WERI-Rb-1 (cell line): ENCODE results near the gene ZCCHC24.
A peak's percentile ranks its signal among the peaks of the same experiment; 100 is the strongest.

ENCODE experiments used
- DNase-seq: peaks from one replicate; pipeline ENCODE4 v3.0.0-alpha.2; 2020
- H3K27ac ChIP-seq: fragments of 250-450 bp; sonication (Bioruptor Pico); 2 replicates; pipeline ENCODE4 v1.5.1; 2020; ENCODE audit warnings: mild to moderate bottlenecking, moderate library complexity
- H3K27me3 ChIP-seq: fragments of 250-450 bp; sonication (Bioruptor Pico); 2 replicates; pipeline ENCODE4 v1.5.1; 2021; ENCODE audit warnings: mild to moderate bottlenecking, low read depth, moderate library complexity; ENCODE audit not compliant: insufficient read depth, severe bottlenecking
- H3K36me3 ChIP-seq: fragments of 250-450 bp; sonication (Bioruptor Pico); 2 replicates; pipeline ENCODE4 v1.5.1; 2020; ENCODE audit warnings: mild to moderate bottlenecking, moderate library complexity
- H3K4me3 ChIP-seq: 2 replicates; pipeline ENCODE4 v1.5.1; 2011; ENCODE audit warnings: low read depth, mild to moderate bottlenecking, control low read depth, low read length
- H3K9me3 ChIP-seq: fragments of 250-450 bp; sonication (Bioruptor Pico); 2 replicates; pipeline ENCODE4 v1.5.1; 2021; ENCODE audit warnings: mild to moderate bottlenecking, moderate library complexity; ENCODE audit not compliant: severe bottlenecking
- CTCF ChIP-seq: IDR thresholded peaks from 2 replicates; pipeline ENCODE4 v1.5.1; 2011; ENCODE audit warnings: low read depth, mild to moderate bottlenecking, control low read depth, inconsistent platforms, low read length

Gene ZCCHC24

GRCh38 chr10:79358811-79359210 lies 86.6 kb downstream of the ZCCHC24 start:
- Histone ChIP-seq H3K36me3 (peaks cover 26% of the 10 kb centered on the region), H3K27me3 (no peaks in the 10 kb centered on the region), H3K9me3 (no peaks in the 10 kb centered on the region), H3K4me3 (no peak overlapping the region), H3K27ac (no peak overlapping the region)
- no peak for DNase-seq
- TF ChIP-seq CTCF, result no peak

GRCh38 chr10:79357180-79357579 lies 88.2 kb downstream of the ZCCHC24 start:
- no peak for TF ChIP-seq CTCF
- DNase-seq, result peak; percentile 3
- H3K36me3 ChIP-seq, result peaks cover 42% of the 10 kb centered on the region

GRCh38 chr10:79356104-79356503 lies 89.3 kb downstream of the ZCCHC24 start:
- H3K36me3 ChIP-seq, result peaks cover 52% of the 10 kb centered on the region
- peak; percentile 2 for DNase-seq
- H3K27me3 ChIP-seq, result no peaks in the 10 kb centered on the region
- TF ChIP-seq CTCF, result no peak
- H3K9me3 ChIP-seq, result no peaks in the 10 kb centered on the region
- H3K27ac ChIP-seq, result no peak overlapping the region
- H3K4me3 ChIP-seq, result no peak overlapping the region

More at GRCh38 chr10:79357180-79357579, 88.2 kb downstream of the ZCCHC24 start:
- H3K9me3 ChIP-seq, result no peaks in the 10 kb centered on the region
- no peaks in the 10 kb centered on the region for H3K27me3 ChIP-seq
- H3K27ac ChIP-seq, result no peak overlapping the region
- H3K4me3 ChIP-seq, result no peak overlapping the region

- DNase-seq, result no peak
- no peak overlapping the region for H3K27ac ChIP-seq
- no peak overlapping the region for H3K4me3 ChIP-seq
- H3K27me3 ChIP-seq, result no peaks in the 10 kb centered on the region
- H3K9me3 ChIP-seq, result no peaks in the 10 kb centered on the region
- H3K36me3 ChIP-seq, result peaks cover 57% of the 10 kb centered on the region
- no peak for TF ChIP-seq CTCF
Measured at GRCh38 chr10:79355420-79356017, 89.9 kb downstream of the ZCCHC24 start.

- no peak for TF ChIP-seq CTCF
- DNase-seq, result no peak
- H3K27ac ChIP-seq, result no peak overlapping the region
- no peaks in the 10 kb centered on the region for H3K9me3 ChIP-seq
- peaks cover 66% of the 10 kb centered on the region for H3K36me3 ChIP-seq
- no peak overlapping the region for H3K4me3 ChIP-seq
- no peaks in the 10 kb centered on the region for H3K27me3 ChIP-seq
Measured at GRCh38 chr10:79354615-79355014, 90.8 kb downstream of the ZCCHC24 start.

- Histone ChIP-seq H3K36me3 (peaks cover 71% of the 10 kb centered on the region), H3K27me3 (no peaks in the 10 kb centered on the region), H3K9me3 (no peaks in the 10 kb centered on the region), H3K4me3 (no peak overlapping the region), H3K27ac (no peak overlapping the region)
- no peak for TF ChIP-seq CTCF
- DNase-seq, result no peak
Measured at GRCh38 chr10:79354141-79354540, 91.3 kb downstream of the ZCCHC24 start.
